GM19438 (cell line): ENCODE results near the gene KCTD12.

Source experiments
- ATAC-seq: cut with Tn5 transposase; IDR thresholded peaks from one replicate; pipeline ENCODE4 v1.9.1; 2021; ENCODE audit warnings: low read depth; ENCODE audit not compliant: unreplicated experiment

The KCTD12 gene

DNA sequence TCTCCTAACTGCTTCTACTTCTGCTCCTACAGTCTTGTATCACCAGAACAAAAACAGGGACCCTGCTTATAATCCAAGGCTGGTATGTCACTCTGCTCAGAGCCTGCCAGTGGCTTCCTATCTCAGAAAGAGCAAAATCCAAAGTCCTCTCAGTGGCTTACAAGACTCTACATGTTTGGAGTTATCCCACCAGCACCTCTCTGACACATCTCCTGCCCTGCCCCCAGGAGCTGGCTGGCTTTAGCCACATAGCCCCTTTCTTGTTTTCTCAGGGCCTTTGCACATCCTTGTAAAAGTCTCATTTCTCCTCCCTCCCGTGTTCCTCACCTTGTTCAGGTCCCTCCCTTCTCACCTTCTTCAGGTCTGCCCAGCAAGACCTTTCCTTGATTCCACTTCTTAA is 2.2 kb upstream of the KCTD12 start:
- ATAC-seq = no peak

DNA sequence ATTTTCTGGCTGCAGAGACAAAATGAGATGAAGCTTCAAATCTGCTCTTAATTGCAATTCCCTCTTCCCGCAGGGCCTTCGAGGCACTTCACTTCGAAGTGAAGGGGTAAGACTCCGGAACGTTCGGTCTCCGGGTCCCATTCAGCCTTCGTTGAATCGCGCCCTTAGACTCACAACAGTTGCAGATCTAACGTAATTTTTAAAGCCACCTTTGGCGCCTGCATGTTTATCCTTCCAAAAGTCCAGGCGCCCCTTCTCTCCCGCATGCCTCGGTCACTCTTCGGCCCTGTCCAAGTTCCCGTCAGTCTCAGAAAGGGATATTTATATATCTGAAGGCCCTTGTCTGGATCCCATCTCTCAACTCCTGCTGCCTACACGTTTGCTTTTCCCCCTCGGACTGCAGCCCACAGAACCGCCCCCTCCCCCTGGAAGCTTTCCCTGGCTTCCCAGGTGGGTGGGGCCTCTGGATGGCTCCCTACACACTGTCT is 915 bp upstream of the KCTD12 start:
- no peak for ATAC-seq

DNA sequence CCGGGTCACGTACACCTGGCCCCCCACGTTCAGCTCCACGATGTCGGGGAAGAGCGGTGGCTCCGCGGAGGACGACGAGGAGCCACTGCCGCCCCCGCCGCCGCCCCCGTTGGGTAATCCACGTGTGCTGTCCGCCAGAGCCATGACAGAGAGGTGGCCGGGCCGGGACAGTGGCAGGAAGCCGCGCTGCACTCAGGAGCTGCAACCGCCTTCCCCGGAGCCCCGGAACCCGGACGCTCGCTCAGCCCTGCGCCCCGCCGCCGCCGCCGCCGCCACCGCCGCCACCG is 257 bp downstream of the KCTD12 start:
- ATAC-seq = no peak

DNA sequence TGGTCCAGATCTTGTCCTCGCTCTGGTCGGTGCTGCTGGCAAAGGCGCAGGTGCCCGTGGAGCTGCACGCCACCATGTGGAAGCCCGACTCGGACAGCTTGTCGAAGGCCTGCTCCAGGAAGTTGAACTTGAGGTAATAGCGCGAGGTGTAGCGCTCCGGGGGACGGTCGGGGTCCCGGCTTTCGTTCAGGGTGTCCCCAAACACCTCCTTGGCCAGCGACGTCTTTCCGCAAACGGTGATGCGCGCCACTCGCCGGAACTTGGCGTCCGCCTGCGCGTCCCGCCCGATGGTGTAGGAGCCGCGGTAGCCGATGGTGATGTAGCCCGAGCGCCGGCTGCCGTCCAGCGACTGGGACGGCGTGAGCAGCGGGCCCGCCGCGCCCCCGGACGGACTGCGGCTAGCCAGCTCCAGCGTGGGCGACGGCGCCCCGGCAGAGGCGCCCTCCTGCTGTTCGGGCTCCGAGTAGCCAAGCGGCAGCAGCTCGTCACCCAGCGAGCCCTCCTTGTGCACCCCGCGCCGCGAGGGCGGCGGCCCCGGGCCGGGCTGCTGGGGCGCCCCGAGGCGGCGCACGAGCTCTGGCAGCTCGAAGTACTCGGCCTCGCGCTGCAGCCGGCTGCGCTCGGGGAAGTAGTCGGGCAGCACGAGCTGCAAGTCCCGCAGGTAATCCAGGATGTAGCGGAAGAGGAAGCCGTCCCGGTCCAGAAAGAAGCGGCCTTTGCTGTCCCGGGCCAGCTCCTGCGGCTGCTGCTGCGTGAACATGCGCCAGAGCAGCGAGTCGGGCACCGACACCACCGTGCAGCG is 801 bp downstream of the KCTD12 start:
- peak; percentile 39 for ATAC-seq

DNA sequence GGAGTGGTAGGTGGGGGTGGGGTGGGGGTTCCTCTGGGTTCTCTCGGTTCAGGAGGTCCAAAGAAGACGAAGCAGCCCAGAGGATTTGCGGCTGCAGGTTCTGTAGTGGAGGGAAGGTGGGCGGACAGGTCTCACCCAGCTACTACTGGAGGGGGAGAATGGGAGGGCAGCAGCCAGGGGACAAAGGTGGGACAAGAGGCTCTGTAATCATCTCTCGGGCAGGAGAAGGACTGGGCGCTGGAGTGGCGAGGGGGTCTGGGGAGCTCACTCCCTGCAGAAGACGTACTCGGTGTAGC is 1.4 kb downstream of the KCTD12 start:
- no peak for ATAC-seq

DNA sequence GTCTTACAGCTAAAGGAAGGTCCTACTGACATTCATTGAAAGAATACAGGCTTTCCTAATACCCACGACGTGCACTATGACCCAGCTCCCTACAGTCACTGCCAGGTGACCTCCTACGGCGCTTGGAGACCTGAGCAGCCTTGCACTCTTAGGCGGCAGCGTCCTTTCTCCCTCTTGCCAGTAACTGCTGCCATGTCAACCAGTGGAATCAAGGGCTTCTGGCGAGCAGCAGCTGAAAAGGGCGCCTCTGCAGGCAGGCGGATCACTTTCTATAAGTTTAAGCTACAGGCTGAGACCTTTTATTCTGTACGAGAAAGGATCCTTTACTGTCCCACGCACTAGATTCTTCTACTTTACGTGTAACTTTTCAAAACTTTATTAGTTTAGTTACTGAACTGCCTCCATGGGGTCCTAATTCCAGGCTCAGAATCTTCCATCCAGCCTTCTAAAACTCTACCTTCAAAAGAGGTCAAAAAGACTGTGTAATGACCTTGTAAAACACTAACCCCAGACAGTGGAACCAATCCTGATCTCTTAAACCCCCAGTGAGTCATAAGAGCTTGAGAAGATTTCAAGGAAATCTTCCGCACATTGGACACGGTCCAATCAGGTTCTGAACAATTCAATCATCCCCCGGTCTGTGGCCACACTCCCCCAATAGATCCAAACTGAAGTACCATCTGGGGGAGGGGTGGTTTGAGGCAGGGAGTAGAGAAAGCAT is 1.9 kb downstream of the KCTD12 start:
- no peak for ATAC-seq

DNA sequence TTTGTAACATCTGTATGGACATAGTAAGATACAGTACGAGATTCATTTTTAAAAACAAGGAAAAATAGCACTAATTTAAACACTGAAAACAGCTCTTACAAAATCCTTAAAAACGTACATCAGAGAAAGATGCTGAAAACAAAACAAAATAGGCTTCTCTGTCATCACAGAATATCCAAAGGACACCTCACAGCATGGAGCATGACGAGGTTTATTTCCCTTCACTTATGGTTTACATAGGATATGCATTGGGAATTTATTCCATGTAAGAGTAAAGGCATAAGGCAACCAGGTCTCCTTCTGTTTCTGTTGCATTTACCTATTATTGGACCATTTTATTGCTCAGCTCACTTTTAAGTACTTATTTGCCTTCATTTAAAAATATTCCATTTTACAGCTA is 3.0 kb downstream of the KCTD12 start:
- no peak for ATAC-seq

DNA sequence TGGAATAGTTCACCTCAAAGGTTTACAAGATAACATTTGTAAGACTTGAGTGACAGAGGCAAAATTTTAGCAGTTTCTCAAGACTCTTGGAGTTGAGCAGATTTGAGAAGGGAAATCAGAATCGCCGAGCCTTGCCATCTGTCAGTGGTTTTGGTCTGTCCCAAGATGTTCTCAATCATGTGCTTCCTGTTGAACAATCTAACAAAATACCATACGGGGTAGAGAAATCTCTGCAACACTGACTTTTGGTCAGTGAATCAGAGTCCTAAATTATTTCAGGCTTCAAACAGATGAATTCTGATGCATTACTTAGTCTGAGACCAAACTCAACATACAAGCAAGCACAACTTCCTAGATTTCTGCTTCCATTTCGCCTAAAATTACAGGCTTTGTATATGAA is 3.8 kb downstream of the KCTD12 start:
- no peak for ATAC-seq

DNA sequence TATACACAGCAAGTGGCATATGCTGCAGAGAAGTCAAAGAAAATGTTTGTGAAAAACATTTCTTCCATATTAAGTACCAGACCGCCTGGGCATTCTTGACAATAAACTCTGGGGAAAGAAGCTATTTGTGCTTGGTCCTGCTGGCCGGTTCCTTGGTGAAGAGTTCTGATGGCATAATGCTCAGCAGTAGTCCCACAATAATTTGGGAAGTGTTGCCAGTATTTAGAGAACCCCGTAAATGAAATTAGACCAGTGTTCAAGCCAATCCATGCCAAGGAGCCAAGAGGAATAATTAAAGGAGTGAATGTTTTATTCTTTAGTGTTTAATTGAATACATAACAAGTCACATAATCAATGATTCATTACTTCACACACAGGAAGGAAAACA is 6.3 kb downstream of the KCTD12 start:
- peak; percentile 18 for ATAC-seq

DNA sequence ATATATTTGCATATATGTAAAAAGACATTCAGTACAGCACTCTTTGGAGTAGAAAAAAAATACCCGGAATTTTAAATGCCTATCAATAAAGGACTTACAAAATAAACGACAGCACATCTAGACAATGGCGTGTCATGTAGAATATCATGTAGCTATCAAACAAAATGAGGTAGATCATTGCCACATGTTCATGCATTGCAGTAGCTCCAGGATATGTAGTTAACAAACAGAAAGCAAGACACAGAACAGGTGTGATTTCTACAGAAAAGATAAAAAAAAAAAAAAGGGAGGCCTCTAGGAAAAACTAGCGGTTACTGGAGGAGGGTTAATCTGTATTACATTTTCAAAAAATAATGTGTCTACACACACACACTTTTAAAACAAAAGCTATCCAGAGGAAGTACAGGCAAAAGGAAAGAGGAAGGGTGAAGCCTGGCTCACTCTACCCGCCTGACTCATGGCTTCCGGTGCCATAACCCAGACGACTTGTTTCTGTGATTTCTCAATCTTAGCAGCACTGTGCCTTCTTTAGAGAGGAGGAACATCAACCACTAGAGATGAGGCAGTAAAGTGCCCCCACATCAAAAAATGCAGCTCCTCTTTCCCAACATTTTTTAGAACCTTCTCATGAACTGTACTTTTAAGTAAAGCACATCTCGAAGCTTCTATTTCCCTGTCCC is 6.9 kb downstream of the KCTD12 start:
- peak; percentile 95 for ATAC-seq

DNA sequence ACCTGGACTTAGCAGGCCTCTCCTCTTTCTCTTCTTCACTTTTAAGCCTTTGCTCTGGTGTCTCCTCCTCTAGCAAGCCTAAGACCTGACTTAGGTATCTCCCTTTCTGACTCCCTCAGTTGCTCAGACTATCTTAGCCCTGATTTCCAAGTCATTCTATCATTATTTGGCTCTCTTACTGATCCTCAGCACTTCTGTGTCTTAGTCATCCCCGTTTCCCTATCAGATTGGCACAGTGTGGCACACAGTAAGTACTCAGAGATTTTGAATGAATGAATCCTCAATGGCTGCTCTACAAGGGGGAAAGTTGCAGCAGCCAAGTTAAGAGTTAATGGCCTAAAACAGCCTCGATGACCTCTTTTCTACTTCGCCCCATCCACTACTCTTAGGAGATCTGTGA is 8.2 kb downstream of the KCTD12 start:
- no peak for ATAC-seq

DNA sequence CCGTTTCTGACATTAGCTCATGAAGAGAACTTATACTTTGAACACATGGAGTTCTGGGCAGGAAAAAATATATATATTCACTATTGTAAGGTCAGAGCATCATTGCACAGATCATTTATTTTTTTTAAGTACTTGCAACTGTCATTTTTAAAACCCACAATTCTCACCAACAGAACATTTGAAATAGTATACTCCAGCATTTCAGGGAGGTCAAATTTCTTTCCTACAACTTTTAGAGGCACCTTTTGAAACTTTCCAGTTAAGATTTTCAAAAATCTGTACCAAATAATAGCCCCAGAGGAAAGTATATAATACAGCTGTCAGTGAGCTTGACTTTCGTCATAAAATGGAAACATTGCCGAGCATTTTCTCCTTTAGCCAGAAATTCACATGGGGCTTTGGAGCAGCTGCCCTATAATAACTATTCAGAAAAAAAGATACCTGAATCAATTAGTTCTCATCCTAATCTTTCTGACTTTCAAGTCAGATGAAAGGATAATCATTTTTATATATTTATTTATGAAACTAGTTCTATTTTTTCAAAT is 10.9 kb downstream of the KCTD12 start:
- no peak for ATAC-seq

DNA sequence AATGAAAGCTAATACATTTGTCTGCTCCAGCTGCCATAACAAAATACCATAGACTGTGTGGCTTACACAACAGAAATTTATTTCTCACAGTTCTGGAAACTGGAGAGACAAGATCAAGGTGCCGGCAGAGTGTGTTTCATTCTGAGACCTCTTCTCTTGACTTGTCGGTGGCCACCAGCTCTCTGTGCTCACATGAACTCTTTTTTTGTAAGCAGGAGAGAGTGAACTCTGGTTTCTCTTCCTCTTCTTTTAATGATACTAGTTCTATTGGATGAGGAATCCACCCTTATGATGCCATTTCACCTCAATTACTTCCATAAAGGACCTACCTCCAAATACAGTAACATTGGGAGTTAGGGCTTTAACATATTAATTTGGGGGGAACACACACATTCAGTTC is 11.7 kb downstream of the KCTD12 start:
- ATAC-seq = peak; percentile 52

DNA sequence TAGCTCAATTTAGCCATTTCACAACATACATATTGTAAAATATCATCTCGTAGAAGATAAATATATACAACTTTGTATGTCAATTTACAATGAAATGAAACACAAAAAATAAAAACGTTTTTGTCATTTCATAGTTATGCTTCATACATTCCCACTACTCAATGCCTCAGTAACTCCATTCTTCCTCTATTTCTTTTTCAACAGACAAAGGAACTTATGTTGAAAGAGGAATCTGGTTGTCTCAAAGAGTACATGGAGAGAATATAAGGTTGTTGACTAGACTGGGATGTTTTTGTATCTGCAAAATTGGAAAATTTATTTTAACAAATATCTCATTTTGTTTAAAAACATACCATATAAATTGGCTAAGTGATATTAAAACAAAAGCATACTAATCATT is 12.8 kb downstream of the KCTD12 start:
- no peak for ATAC-seq

DNA sequence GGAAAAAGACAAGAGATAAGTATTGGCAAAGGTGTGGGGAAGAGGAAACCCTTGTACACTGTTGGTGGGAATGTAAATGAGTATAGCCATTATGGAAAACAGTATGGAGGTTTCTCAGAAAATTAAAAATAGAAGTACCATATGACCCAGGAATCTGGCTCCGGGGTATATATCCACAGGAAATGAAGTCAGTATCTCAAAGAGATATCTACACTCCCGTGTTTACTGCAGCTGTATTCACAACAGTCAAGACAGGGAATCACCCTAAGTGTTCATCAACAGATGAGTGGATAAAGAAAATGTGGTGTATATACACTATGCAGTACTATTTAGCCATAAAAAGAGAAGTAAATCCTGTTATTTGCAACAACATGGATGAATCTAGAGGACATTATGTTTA is 13.5 kb downstream of the KCTD12 start:
- ATAC-seq = no peak

DNA sequence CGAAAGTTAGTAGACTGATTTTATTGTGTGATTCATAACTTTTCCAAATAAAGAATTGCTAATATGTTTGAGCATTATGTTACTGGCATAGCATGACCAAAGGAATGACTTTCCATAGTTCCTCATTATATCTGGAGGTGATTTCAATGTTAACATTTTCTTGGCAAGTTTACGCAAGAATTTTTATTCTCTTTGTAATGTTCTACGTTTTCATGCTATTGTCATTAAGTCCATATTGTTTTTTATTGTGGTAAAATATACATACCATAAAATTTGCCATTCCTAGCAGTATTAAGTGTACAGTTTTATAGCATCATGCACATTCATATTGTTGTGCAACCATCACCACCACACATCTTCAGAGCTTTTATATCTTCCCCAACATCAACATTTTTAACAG is 14.8 kb downstream of the KCTD12 start:
- ATAC-seq = no peak

DNA sequence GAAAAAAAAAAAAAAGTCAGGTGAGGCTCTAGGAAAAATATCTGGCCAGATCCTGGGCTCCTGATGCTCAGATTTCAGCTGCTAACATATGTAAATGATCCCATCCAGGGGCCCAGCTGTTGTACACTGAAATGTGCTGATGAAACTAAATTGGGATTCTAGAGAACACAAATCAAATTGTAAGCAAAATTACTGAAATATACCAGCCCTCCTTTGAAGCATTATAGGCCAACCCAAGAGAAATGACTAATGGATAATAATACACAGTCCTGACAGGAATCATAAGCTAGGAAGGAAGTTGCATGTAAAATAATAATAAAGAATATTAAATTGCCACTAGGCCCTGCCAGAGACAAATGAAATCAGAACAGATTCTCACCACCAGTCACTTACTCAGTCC is 17.8 kb downstream of the KCTD12 start:
- ATAC-seq = no peak

DNA sequence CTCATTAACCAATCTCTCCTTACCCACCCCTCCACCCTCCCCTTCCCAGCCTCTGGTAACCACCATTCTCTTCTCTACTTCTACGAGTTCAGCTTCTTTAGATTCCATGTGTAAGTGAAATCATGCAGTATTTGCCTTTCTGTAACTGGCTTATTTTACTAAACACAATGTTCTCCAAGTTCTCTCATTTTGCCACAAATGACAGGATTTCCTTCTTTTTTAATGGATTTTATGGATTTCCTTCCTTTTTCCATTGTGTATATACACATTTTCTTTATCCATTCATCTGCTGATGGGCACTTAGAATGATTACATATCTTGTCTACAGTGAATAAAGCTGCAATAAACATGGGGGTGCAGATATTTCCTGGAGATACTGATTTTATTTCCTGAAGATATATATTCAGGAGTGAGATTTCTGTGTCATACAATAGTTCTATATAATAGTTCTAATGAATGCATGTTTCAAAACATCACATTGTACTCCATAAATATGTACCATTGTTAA is 20.2 kb downstream of the KCTD12 start:
- ATAC-seq = no peak

DNA sequence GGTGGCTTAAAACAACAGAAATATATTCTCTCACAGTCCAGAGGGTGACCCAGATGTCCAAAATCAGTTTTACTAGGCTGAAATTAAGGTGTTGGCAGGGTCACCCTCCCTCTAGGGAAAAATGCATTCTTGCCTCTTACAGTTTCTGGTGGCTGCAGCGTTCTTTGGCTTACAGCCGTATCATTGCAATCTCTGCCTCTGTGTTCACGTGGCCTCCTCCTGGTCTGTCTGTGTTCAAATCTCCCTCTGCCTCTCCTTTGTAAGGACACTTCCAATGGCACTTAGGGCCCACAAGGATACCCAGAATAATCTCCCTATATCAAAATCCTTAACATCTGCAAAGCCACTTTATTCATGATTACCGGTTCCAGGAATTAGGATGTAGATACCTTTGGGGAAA is 21.1 kb downstream of the KCTD12 start:
- ATAC-seq = no peak

DNA sequence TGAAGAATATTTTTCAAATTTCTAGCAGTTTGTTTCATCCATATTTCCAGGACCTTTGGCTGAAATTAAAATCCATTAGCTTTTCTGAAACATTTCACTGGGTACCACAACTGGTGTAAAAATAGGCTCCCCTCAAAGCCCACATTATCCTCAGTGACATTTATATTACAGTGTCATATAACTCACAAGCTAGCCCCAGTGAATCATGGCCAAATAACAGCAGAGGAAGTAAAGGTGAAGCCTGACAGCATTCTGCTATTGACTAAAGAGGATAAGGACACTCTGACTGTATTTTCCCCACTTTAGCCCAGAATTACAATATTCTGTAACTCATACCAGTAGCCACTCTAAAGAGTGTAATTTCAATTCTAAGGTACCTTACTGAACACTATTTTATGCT is 21.9 kb downstream of the KCTD12 start:
- ATAC-seq = no peak

DNA sequence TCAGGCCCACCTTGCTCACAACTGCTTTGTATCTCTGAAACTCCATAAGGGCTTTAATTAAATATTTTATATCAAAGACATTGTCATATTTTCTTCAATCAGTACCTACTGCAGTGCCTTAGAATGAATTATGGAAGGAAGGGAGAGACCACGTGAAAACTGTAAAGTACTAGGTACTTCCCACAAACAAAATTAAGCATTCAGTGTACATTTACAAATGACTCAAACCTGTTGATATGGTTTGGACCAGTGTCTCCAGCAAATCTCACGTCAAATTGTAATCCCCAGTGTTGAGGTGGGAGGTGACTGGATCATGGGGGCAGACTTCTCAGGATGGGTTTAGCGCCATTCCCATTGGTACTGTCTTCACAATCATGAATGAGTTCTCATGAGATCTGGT is 23.2 kb downstream of the KCTD12 start:
- ATAC-seq = no peak

DNA sequence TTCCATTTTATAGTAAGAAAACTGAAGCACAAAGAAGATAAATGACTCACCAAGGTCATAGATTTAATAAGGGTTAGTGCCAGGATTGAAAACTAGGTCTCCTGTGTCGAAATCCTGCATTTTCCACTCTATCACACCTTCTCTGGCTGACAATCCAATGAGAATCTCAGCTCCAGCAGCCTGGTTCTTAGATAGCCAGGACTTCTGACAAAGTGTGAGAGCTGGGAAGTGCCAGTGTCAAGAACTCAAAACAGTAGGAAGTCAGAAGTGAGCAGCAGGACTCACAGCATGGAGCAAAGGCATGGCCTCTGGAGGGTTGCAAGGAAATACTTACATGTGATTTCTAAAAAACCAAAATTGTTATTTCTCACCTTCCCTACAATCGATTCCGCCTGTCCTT is 24.3 kb downstream of the KCTD12 start:
- ATAC-seq = no peak
